Measurements from ENCODE around the gene CTNNA3. TPM values are rescaled to one million over a fixed set of nuclear protein-coding genes. Genes with fewer than 3 reads are reported as not detected.

Gene CTNNA3
- total and polyA plus RNA-seq, 2 donors (not counting 3 experiments of a cell fraction or from before 2014, with no cell fraction given), result not detected

- Histone ChIP-seq H2AFZ (ENCODE audit: low read depth, low read length) (no peak overlapping the region), H3K9ac (replicated peaks; ENCODE audit: extremely low read depth, insufficient read depth, low read length) (no peak overlapping the region), H3K4me2 (ENCODE audit: insufficient read depth, low read length) (peak overlapping the region; percentile 47), H3K4me3 (replicated peaks in 1 of 3; ENCODE audit: insufficient read depth in 1 of 3, low read depth in 1 of 3, low read length in 3 of 3) (no peak overlapping the region), H3K9me3 (replicated peaks; ENCODE audit: control insufficient read depth, insufficient read depth, low read length) (no peaks in the 10 kb centered on the region), H3K9me1 (replicated peaks; ENCODE audit: control insufficient read depth, extremely low read depth, insufficient read depth, low read length) (no peaks in the 10 kb centered on the region), H3K79me2 (ENCODE audit: control insufficient read depth, insufficient read depth, low read length) (no peaks in the 10 kb centered on the region), H3K27ac (ENCODE audit: insufficient read depth, low read depth, low read length) (no peak overlapping the region), H3K27me3 (ENCODE audit: control insufficient read depth in 2 of 2, insufficient read depth in 2 of 2, low read length in 2 of 2) (no peaks in the 10 kb centered on the region), H3K36me3 (ENCODE audit: control insufficient read depth in 2 of 2, extremely low read depth in 1 of 2, insufficient read depth in 2 of 2, low read length in 2 of 2) (no peaks in the 10 kb centered on the region), H4K20me1 (replicated peaks; ENCODE audit: control insufficient read depth, extremely low read depth, insufficient read depth, low read length) (no peaks in the 10 kb centered on the region), H3K4me1 (ENCODE audit: control insufficient read depth, extremely low read depth, insufficient read depth, low read length) (peaks cover 10% of the 10 kb centered on the region)
- BruUV-seq (replicated peaks), result no TSS peak
- intact Hi-C loops (cut with micrococcal nuclease), result loop anchor here (10.0 kb wide), 1 partner anchor 238 kb away; no protein-coding TSS in a partner anchor
- DNase-seq (ENCODE audit: low read depth, low spot score) (peak; percentile 55), FAIRE-seq (no peak)
- TF ChIP-seq FOS (IDR thresholded peaks at IDR 0.05; ENCODE audit: borderline replicate concordance, insufficient read depth, low read length) (no peak), MYC (IDR thresholded peaks at IDR 0.05; ENCODE audit: low read depth, low read length) (no peak), GATA2 (IDR thresholded peaks at IDR 0.05; ENCODE audit: insufficient read depth, insufficient read length, low read depth, low read length) (peak; percentile 36)
- POLR2A ChIA-PET, result no interaction called here
- CTCF ChIA-PET, result interaction anchor here (1.6 kb wide), 1 partner anchor 12 kb away, joined by 4 read pairs; no protein-coding TSS in a partner anchor
- dilution Hi-C loops (cut with MboI; ENCODE audit: extremely low pct_ligation_motif_present, low sequenced_read_pairs), result no loop called here
Observed at GRCh38 chr10:67257018-67257417, 439.0 kb downstream of the CTNNA3 start.

GRCh38 chr10:67250686-67251085 is 445.3 kb downstream of the CTNNA3 start:
- CTCF ChIA-PET, result no interaction called here
- intact Hi-C loops (cut with micrococcal nuclease) (loop anchor here (10.0 kb wide), 1 partner anchor 244 kb away; no protein-coding TSS in a partner anchor), dilution Hi-C loops (cut with MboI; ENCODE audit: extremely low pct_ligation_motif_present, low sequenced_read_pairs) (no loop called here)
- Histone ChIP-seq H3K4me2 (ENCODE audit: insufficient read depth, low read length) (no peak overlapping the region), H3K36me3 (ENCODE audit: control insufficient read depth in 2 of 2, extremely low read depth in 1 of 2, insufficient read depth in 2 of 2, low read length in 2 of 2) (no peaks in the 10 kb centered on the region), H3K9me1 (replicated peaks; ENCODE audit: control insufficient read depth, extremely low read depth, insufficient read depth, low read length) (no peaks in the 10 kb centered on the region), H3K9ac (replicated peaks; ENCODE audit: extremely low read depth, insufficient read depth, low read length) (no peak overlapping the region), H3K27ac (ENCODE audit: insufficient read depth, low read depth, low read length) (no peak overlapping the region), H2AFZ (ENCODE audit: low read depth, low read length) (no peak overlapping the region), H3K79me2 (ENCODE audit: control insufficient read depth, insufficient read depth, low read length) (no peaks in the 10 kb centered on the region), H3K4me3 (replicated peaks in 1 of 3; ENCODE audit: insufficient read depth in 1 of 3, low read depth in 1 of 3, low read length in 3 of 3) (no peak overlapping the region), H3K4me1 (ENCODE audit: control insufficient read depth, extremely low read depth, insufficient read depth, low read length) (no peaks in the 10 kb centered on the region), H3K27me3 (ENCODE audit: control insufficient read depth in 2 of 2, insufficient read depth in 2 of 2, low read length in 2 of 2) (no peaks in the 10 kb centered on the region), H4K20me1 (replicated peaks; ENCODE audit: control insufficient read depth, extremely low read depth, insufficient read depth, low read length) (no peaks in the 10 kb centered on the region), H3K9me3 (replicated peaks; ENCODE audit: control insufficient read depth, insufficient read depth, low read length) (no peaks in the 10 kb centered on the region)
- POLR2A ChIA-PET, result no interaction called here
- no TSS peak for BruUV-seq (replicated peaks)
- TF ChIP-seq MAX (IDR thresholded peaks at IDR 0.05; ENCODE audit: insufficient read depth, insufficient read length), result no peak
- TF ChIP-seq CTCF (IDR thresholded peaks at IDR 0.05; ENCODE audit: extremely low read depth in 1 of 2, insufficient read depth in 1 of 2, low read depth in 1 of 2, low read length in 2 of 2), result no peak
- no peak for TF ChIP-seq FOS (IDR thresholded peaks at IDR 0.05; ENCODE audit: borderline replicate concordance, insufficient read depth, low read length)
- TF ChIP-seq GATA2 (IDR thresholded peaks at IDR 0.05; ENCODE audit: insufficient read depth, insufficient read length, low read depth, low read length), result no peak
- no peak for TF ChIP-seq EZH2 (IDR thresholded peaks at IDR 0.05; ENCODE audit: borderline replicate concordance, low read depth, low read length, severe bottlenecking)
- no peak for TF ChIP-seq POLR2AphosphoS5 (IDR thresholded peaks at IDR 0.05; ENCODE audit: insufficient read depth, low read depth, low read length)
- no peak for TF ChIP-seq POLR2A (IDR thresholded peaks at IDR 0.05; ENCODE audit: low read depth, low read length)
- no peak for TF ChIP-seq JUN (IDR thresholded peaks at IDR 0.05; ENCODE audit: borderline replicate concordance, insufficient read depth, insufficient read length, low read depth)
- TF ChIP-seq MYC (IDR thresholded peaks at IDR 0.05; ENCODE audit: low read depth, low read length), result no peak
- DNase-seq (ENCODE audit: low read depth, low spot score) (no peak), FAIRE-seq (no peak)
